GM12874 (cell line): ENCODE results near the gene MAP2K1.

Experiments used
- CTCF ChIP-seq: IDR thresholded peaks from 2 replicates; pipeline ENCODE4 v1.5.1; 2011; ENCODE audit warnings: low read depth, mild to moderate bottlenecking, control low read depth, low read length, moderate library complexity; ENCODE audit not compliant: insufficient read depth

MAP2K1 gene

DNA sequence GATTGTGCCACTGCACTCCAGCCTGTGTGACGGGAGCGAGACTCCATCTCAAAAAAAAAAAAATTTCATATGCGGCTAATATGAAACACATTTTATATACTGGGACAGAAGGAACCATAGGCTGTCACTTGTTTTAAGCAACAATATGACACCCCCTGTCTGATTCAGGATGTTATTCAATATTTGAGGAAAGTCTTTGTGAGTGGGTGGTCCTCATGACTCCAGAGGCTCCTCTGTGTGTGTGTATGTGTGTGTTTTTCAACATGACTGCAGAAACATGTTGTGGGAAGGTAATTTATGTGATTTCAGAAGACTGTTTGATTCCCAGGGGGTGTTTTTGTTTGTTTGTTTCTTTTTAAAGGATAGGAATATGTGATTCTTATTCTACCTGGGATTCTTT, 32.8 kb downstream of the MAP2K1 start:
- TF ChIP-seq CTCF: no peak

- no peak for TF ChIP-seq CTCF
Observed at GRCh38 chr15:66422347-66422746, 35.6 kb downstream of the MAP2K1 start.

- TF ChIP-seq CTCF: no peak
Observed at GRCh38 chr15:66423149-66423548, 36.4 kb downstream of the MAP2K1 start.

- no peak for TF ChIP-seq CTCF
Observed at GRCh38 chr15:66424963-66425612, 38.4 kb downstream of the MAP2K1 start.

DNA sequence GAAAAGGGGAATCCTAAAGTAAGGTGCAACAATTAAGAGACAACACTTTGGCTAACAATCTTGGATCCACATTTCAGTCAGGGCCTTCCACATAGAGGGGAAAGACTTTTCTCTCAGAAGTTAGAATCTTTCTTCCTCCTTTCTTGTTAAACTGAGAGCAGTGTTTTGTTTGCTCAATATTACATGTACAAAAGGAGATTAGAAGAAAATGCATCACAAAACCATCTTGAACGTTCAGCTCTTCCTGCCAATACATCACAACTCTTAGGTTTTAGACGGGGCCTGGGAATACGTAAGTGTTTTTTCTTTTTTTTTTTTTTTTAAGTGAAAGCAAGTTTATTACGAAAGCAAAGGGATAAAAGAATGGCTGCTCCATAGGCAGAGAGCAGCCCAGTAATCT, 39.1 kb downstream of the MAP2K1 start:
- TF ChIP-seq CTCF: no peak

GRCh38 chr15:66429117-66429516, 42.4 kb downstream of the MAP2K1 start:
- no peak for TF ChIP-seq CTCF

GRCh38 chr15:66429546-66429945, 42.8 kb downstream of the MAP2K1 start:
- no peak for TF ChIP-seq CTCF
